ACHN (cell line): ENCODE measurements around the gene PITPNC1.
"Not testable (repeated sequence)": the region's sequence is repeated elsewhere in the genome, so short reads cannot be mapped to it uniquely, and the experiment has no call there.

Experiments used
- DNase-seq: peaks from one replicate; pipeline ENCODE4 v3.0.0-alpha.2; 2015
- in situ Hi-C: cut with HindIII; loops from 2 replicates; pipeline ENCODE4 v1.10.0; 2017; ENCODE audit warnings: low sequenced_read_pairs, low pct_ligation_motif_present, low pct_unique_long_range_greater_than_20kb

PITPNC1 gene

GRCh38 chr17:67376737-67377487, at the start of gene PITPNC1:
Gene PITPNC1 (plus strand): TSS chr17:67377281.
- DNase-seq, result peak; percentile 87

GRCh38 chr17:67328026-67328425, 49.1 kb upstream of the PITPNC1 start:
- in situ Hi-C loops, result no loop called here
- no peak for DNase-seq

More at GRCh38 chr17:67376737-67377487, at the start of gene PITPNC1:
- in situ Hi-C loops, result no loop called here

- in situ Hi-C loops, DNase-seq: not testable (repeated sequence)
These were observed 45.5 kb upstream of the PITPNC1 start for GRCh38 chr17:67331381-67332161.

GRCh38 chr17:67332162-67332508, 44.9 kb upstream of the PITPNC1 start:
- in situ Hi-C loops, DNase-seq: not testable (repeated sequence)

GRCh38 chr17:67335245-67335835, 41.7 kb upstream of the PITPNC1 start:
- in situ Hi-C loops, result no loop called here
- DNase-seq, result no peak

GRCh38 chr17:67336859-67337258, 40.2 kb upstream of the PITPNC1 start:
- no peak for DNase-seq
- in situ Hi-C loops, result no loop called here

- DNase-seq, in situ Hi-C loops: not testable (repeated sequence)
These were observed 38.7 kb upstream of the PITPNC1 start for GRCh38 chr17:67338353-67338752.

GRCh38 chr17:67343237-67343636, 33.8 kb upstream of the PITPNC1 start:
- no peak for DNase-seq
- in situ Hi-C loops, result no loop called here

GRCh38 chr17:67347826-67348225, 29.3 kb upstream of the PITPNC1 start:
- in situ Hi-C loops, result no loop called here
- DNase-seq, result no peak

GRCh38 chr17:67349420-67349819, 27.7 kb upstream of the PITPNC1 start:
- in situ Hi-C loops, result no loop called here
- no peak for DNase-seq

GRCh38 chr17:67353161-67353560, 23.9 kb upstream of the PITPNC1 start:
- no peak for DNase-seq
- in situ Hi-C loops, result no loop called here

GRCh38 chr17:67353929-67354574, 23.0 kb upstream of the PITPNC1 start:
- DNase-seq, result no peak
- in situ Hi-C loops, result no loop called here

- in situ Hi-C loops, result no loop called here
- DNase-seq, result no peak
These were observed 18.5 kb upstream of the PITPNC1 start for GRCh38 chr17:67358612-67359011.

GRCh38 chr17:67359960-67360791, 16.9 kb upstream of the PITPNC1 start:
- peak; percentile 36 for DNase-seq

GRCh38 chr17:67360880-67361279, 16.2 kb upstream of the PITPNC1 start:
- no peak for DNase-seq
- in situ Hi-C loops, result no loop called here

More at GRCh38 chr17:67359960-67360791, 16.9 kb upstream of the PITPNC1 start:
- in situ Hi-C loops, result no loop called here

GRCh38 chr17:67362173-67362572, 14.9 kb upstream of the PITPNC1 start:
- DNase-seq, result no peak
- in situ Hi-C loops, result no loop called here

- in situ Hi-C loops, result no loop called here
These were observed 12.0 kb upstream of the PITPNC1 start for GRCh38 chr17:67364847-67365737.

More at GRCh38 chr17:67364847-67365737, 12.0 kb upstream of the PITPNC1 start:
- no peak for DNase-seq
